ENCODE results near the gene EXOSC2.

EXOSC2 gene

DNA sequence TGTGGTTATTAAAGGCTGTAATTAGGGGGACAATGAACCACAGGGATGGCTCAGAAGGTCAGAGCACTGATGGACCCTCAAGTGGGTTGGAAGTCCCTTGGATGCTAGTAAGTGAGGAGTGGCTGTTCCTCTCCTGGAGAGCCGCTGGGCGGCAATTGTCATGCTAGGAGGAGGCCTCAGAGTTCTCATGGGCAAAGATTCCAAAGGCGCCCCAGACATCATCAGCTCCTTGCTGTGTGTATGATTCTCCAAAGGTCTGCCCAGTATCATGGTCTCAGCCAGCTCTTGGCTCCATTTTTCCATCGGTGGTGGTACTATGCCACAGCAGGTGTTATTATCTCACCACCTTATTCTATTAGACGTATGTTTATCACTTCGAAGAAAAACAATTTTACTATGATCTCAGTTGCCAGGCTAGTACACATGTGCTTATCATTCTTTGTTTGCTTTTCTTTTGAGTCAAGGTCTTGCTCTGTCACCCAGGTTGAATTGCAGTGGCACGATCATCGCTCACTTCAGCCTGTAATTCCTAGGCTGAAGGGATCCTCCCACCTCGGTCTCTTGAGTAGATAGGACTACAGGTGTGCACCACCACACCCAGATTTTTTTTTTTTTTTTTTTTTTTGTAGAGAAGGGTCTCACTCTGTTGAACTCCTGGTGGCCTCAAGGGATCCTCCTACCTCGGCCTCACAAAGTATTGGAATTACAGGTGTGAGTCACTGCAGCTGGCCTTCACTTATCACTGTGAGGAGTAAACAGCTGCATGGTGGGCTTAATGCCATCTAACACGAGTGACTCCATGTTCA lies 46.8 kb downstream of the EXOSC2 start:
- no peak for DNase-seq (ENCODE audit: low read depth)

DNA sequence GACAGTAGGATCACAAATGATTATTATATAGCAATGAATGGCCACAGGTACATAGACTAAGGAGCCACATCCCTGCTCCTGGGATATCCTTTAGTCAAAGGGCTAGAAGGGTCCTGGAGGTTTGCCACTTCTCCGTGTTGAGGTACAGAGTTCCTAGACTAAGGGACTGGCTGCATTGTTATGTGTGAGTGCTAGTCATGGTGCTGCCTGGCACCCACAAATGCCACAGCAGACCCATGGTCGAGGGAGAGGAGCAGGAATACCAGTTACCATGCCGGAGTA lies 47.4 kb downstream of the EXOSC2 start:
- DNase-seq (ENCODE audit: low read depth), result no peak

GRCh38 chr9:130741831-130742449 lies 48.4 kb downstream of the EXOSC2 start:
- DNase-seq (ENCODE audit: low read depth), result no peak

GRCh38 chr9:130743656-130744055 lies 50.1 kb downstream of the EXOSC2 start:
- no peak for DNase-seq (ENCODE audit: low read depth)

DNA sequence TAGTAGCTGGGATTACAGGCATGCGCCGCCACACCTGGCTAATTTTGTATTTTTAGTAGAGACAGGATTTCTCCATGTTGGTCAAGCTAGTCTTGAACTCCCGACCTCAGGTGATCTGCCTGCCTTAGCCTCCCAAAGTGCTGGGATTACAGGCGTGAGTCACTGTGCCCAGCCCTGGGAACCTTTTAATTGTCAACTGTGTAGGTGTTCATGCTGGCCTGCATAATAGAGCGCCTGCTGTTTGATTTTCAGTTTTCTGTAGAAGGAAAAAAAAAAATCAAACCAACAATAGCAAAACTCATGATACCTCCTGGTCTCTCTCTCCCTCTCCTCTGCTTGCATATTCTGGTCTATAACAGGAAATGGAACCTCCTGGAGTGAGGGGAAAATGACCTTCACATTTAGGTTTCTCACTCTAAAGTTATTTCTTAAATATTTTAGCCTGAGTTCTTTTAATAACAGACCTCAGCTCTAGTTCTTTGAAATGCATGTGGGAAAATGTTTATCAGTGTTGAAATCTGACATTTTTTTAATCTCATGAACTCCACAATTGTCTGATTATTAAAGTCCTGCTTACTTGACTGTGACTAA lies 51.7 kb downstream of the EXOSC2 start:
- DNase-seq (ENCODE audit: low read depth), result no peak

DNA sequence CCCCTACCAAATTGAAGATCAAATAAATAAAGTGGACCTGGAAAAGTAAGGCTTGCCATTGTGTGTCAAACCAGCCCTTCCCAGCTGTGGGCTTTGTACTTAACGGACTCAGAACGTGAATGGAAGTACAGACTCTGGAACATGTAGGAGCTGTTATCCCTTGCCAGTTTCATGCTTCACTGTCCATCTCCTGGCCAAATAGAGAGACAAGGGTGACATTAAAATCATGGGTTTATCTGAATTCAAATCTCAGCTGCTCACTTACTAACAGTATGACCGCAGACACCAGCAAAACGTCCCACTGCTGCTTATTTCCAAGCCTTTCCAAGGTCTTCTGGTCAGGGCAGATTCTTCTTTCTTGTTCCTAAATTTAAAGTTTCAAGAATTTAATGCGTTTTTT lies 52.2 kb downstream of the EXOSC2 start:
- DNase-seq (ENCODE audit: low read depth), result no peak

GRCh38 chr9:130746434-130747212 lies 53.0 kb downstream of the EXOSC2 start:
- no peak for DNase-seq (ENCODE audit: low read depth)

GRCh38 chr9:130751631-130752355 lies 58.2 kb downstream of the EXOSC2 start:
- DNase-seq (ENCODE audit: low read depth), result no peak

Data from stimulated activated CD8-positive, alpha-beta memory T cell treated with anti-CD3 and anti-CD28 coated beads, Interleukin-12 subunit alpha, Interleukin-12 subunit beta, amount 100 ng/mL, for 4 hours (primary cell).